ENCODE results near the gene MAN1A1.

DNA sequence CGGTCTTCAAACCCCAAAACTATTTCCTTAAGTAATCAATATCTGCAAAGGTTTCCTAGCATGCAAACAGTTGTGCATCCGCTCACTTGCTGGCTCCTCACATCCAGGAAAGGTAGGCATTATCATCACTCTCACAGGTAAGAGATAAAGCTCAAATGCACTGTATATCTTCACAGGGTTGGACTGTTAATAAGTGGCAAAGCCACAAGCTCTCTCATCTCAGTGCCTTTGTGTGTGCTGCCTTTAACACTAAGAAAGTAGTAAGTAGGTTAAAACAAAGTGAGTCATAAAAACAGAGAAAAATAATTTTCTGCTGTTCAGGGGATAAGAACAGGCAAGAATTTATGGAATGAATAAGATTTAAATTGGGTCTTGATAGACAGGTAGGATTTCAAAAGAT lies 21.3 kb downstream of the MAN1A1 start:
- TF ChIP-seq, protein P1, sequence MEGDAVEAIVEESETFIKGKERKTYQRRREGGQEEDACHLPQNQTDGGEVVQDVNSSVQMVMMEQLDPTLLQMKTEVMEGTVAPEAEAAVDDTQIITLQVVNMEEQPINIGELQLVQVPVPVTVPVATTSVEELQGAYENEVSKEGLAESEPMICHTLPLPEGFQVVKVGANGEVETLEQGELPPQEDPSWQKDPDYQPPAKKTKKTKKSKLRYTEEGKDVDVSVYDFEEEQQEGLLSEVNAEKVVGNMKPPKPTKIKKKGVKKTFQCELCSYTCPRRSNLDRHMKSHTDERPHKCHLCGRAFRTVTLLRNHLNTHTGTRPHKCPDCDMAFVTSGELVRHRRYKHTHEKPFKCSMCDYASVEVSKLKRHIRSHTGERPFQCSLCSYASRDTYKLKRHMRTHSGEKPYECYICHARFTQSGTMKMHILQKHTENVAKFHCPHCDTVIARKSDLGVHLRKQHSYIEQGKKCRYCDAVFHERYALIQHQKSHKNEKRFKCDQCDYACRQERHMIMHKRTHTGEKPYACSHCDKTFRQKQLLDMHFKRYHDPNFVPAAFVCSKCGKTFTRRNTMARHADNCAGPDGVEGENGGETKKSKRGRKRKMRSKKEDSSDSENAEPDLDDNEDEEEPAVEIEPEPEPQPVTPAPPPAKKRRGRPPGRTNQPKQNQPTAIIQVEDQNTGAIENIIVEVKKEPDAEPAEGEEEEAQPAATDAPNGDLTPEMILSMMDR (IDR thresholded peaks at IDR 0.05; ENCODE audit: poor library complexity) = no peak
- TF ChIP-seq EZH2 (IDR thresholded peaks at IDR 0.05; ENCODE audit: borderline replicate concordance) (no peak), EZH2phosphoT487 (IDR thresholded peaks at IDR 0.05; ENCODE audit: low read depth, severe bottlenecking, unreplicated experiment) (no peak)

All from hepatocyte (in vitro differentiated cells).